Fibroblast of lung (primary cell): ENCODE data around the gene PLCL1. TPM values are rescaled to one million over a fixed set of nuclear protein-coding genes. Genes with fewer than 3 reads are reported as not detected.
A peak's percentile ranks its signal among the peaks of the same experiment; 100 is the strongest.

ENCODE experiments used
- DNase-seq, 2 donors: peaks; one replicate each; pipeline versions ENCODE4 v3.0.0 to v3.0.0-alpha.2; 2010; ENCODE audit warnings: low read depth in 2 of 2
- H2AFZ ChIP-seq: 2 replicates; pipeline ENCODE4 v1.5.1; 2012; ENCODE audit warnings: low read length, control low read depth, inconsistent platforms
- H3K27ac ChIP-seq: 2 replicates; pipeline ENCODE4 v1.5.1; 2011; ENCODE audit warnings: low read length, control low read depth; ENCODE audit not compliant: insufficient read depth
- H3K27me3 ChIP-seq: 2 replicates; pipeline ENCODE4 v1.5.1; 2011; ENCODE audit warnings: mild to moderate bottlenecking, low read length; ENCODE audit not compliant: control insufficient read depth, insufficient read depth
- H3K36me3 ChIP-seq: 2 replicates; pipeline ENCODE4 v1.5.1; 2011; ENCODE audit warnings: low read length; ENCODE audit not compliant: control insufficient read depth, insufficient read depth
- H3K4me1 ChIP-seq: 2 replicates; pipeline ENCODE4 v1.5.1; 2011; ENCODE audit warnings: low read length; ENCODE audit not compliant: control insufficient read depth, insufficient read depth; ENCODE audit errors: extremely low read depth
- H3K4me2 ChIP-seq: 2 replicates; pipeline ENCODE4 v1.5.1; 2011; ENCODE audit warnings: low read length, control low read depth; ENCODE audit not compliant: insufficient read depth; ENCODE audit errors: extremely low read depth
- H3K4me3 ChIP-seq, 4 experiments: fragments of 200-600 bp in 1 of 4; sonication (generic) in 1 of 4; replicated peaks in 1 of 4; 2 replicates each; pipeline ENCODE4 v1.5.1; 2011 to 2016; ENCODE audit warnings: low read length in 4 of 4, low read depth in 3 of 4, mild to moderate bottlenecking in 3 of 4, control low read depth in 2 of 4, inconsistent platforms in 1 of 4, mixed read lengths in 1 of 4; ENCODE audit not compliant: insufficient read depth in 1 of 4; ENCODE audit errors: control extremely low read depth in 1 of 4
- H3K79me2 ChIP-seq: 2 replicates; pipeline ENCODE4 v1.5.1; 2012; ENCODE audit warnings: mild to moderate bottlenecking, low read length, inconsistent platforms; ENCODE audit not compliant: control insufficient read depth, insufficient read depth
- H3K9ac ChIP-seq: 2 replicates; pipeline ENCODE4 v1.5.1; 2011; ENCODE audit warnings: mild to moderate bottlenecking, low read length, control low read depth; ENCODE audit not compliant: insufficient read depth
- H3K9me3 ChIP-seq: 2 replicates; pipeline ENCODE4 v1.5.1; 2012; ENCODE audit warnings: low read depth, low read length; ENCODE audit not compliant: control insufficient read depth, insufficient read depth
- H4K20me1 ChIP-seq: 2 replicates; pipeline ENCODE4 v1.5.1; 2011; ENCODE audit warnings: low read length; ENCODE audit not compliant: control insufficient read depth, insufficient read depth; ENCODE audit errors: extremely low read depth
- CTCF ChIP-seq, 2 donors: IDR thresholded peaks in 1 of 2; conservative IDR thresholded peaks in 1 of 2; 1 replicate in 1 of 2; 2 replicates in 1 of 2; pipeline ENCODE4 v1.5.1; 2011 to 2012; ENCODE audit warnings: low read length in 2 of 2, control low read depth in 1 of 2, inconsistent platforms in 1 of 2, low read depth in 1 of 2, mild to moderate bottlenecking in 1 of 2
- EZH2 ChIP-seq: IDR thresholded peaks from 2 replicates; pipeline ENCODE4 v1.5.1; 2012; ENCODE audit warnings: low read length, control low read depth, mild to moderate bottlenecking; ENCODE audit errors: missing control alignments
- polyA plus RNA-seq, 2 donors: library from polyadenylated mRNA; depleted of rRNA in 1 of 2; stranded (reverse) in 1 of 2; unstranded in 1 of 2; fragments of >200 nt; gene quantifications; 2 replicates each; pipeline ENCODE4 v1.2.1, GENCODE V29; 2011 to 2012; ENCODE audit warnings: missing spikeins in 1 of 2
- total RNA-seq: library from RNA; depleted of rRNA; stranded (reverse); fragments of >200 nt; gene quantifications from 2 replicates; pipeline ENCODE4 v1.2.1, GENCODE V29; 2014

The PLCL1 gene
- total and polyA plus RNA-seq, 2 donors (not counting 1 experiment from before 2014, with no cell fraction given): 0.48 to 0.83 TPM

- TF ChIP-seq CTCF (conservative IDR thresholded peaks at IDR 0.05 in 1 of 2, IDR thresholded peaks at IDR 0.05 in 1 of 2; ENCODE audit: low read depth in 1 of 2, low read length in 2 of 2) (no peak), EZH2 (no peak)
- H4K20me1 ChIP-seq: no peaks in the 10 kb centered on the region
- no peak overlapping the region for H3K27ac ChIP-seq
- no peaks in the 10 kb centered on the region for H3K36me3 ChIP-seq
- no peaks in the 10 kb centered on the region for H3K4me1 ChIP-seq
- no peak overlapping the region for H3K4me2 ChIP-seq
- no peak overlapping the region for H3K4me3 ChIP-seq
- DNase-seq: no peak
- no peaks in the 10 kb centered on the region for H3K27me3 ChIP-seq
- no peak overlapping the region for H3K9ac ChIP-seq
- no peak overlapping the region for H2AFZ ChIP-seq
- no peaks in the 10 kb centered on the region for H3K79me2 ChIP-seq
- H3K9me3 ChIP-seq: no peaks in the 10 kb centered on the region
Observed at GRCh38 chr2:197839856-197840255, 35.5 kb downstream of the PLCL1 start.

- Histone ChIP-seq H3K27ac (no peak overlapping the region), H3K27me3 (no peaks in the 10 kb centered on the region), H3K9me3 (no peaks in the 10 kb centered on the region), H3K9ac (no peak overlapping the region), H4K20me1 (no peaks in the 10 kb centered on the region), H3K79me2 (no peaks in the 10 kb centered on the region), H3K4me1 (no peaks in the 10 kb centered on the region), H3K4me2 (no peak overlapping the region), H2AFZ (no peak overlapping the region), H3K36me3 (no peaks in the 10 kb centered on the region), H3K4me3 (no peak overlapping the region)
- TF ChIP-seq EZH2 (no peak), CTCF (conservative IDR thresholded peaks at IDR 0.05 in 1 of 2, IDR thresholded peaks at IDR 0.05 in 1 of 2; ENCODE audit: low read depth in 1 of 2, low read length in 2 of 2) (no peak)
- no peak for DNase-seq
Observed at GRCh38 chr2:197846128-197846527, 41.7 kb downstream of the PLCL1 start.

- Histone ChIP-seq H3K9ac (no peak overlapping the region), H3K9me3 (no peaks in the 10 kb centered on the region), H3K4me2 (no peak overlapping the region), H3K4me3 (no peak overlapping the region), H3K27me3 (no peaks in the 10 kb centered on the region), H2AFZ (no peak overlapping the region), H3K27ac (no peak overlapping the region), H3K36me3 (no peaks in the 10 kb centered on the region), H4K20me1 (no peaks in the 10 kb centered on the region), H3K79me2 (no peaks in the 10 kb centered on the region), H3K4me1 (no peaks in the 10 kb centered on the region)
- peak; percentile 51 to 75 for DNase-seq
- TF ChIP-seq EZH2: no peak
- no peak for TF ChIP-seq CTCF (conservative IDR thresholded peaks at IDR 0.05 in 1 of 2, IDR thresholded peaks at IDR 0.05 in 1 of 2; ENCODE audit: low read depth in 1 of 2, low read length in 2 of 2)
Observed at GRCh38 chr2:197846777-197847176, 42.4 kb downstream of the PLCL1 start.
